C4-2B (cell line): ENCODE measurements around the gene B3GLCT.

Source experiments
- CTCF ChIP-seq: fragments of 450-650 bp; conservative IDR thresholded peaks from 2 replicates; pipeline ENCODE4 v1.5.1; 2017; ENCODE audit warnings: mild to moderate bottlenecking
- ZFX ChIP-seq: fragments of 450-650 bp; IDR thresholded peaks from 2 replicates; pipeline ENCODE4 v1.6.1; 2017

- no peak for TF ChIP-seq CTCF
- no peak for TF ChIP-seq ZFX
These were observed 151.6 kb downstream of the B3GLCT start for GRCh38 chr13:31351376-31351775.
